SK-N-SH treated with all-trans-retinoic acid at 6 μM for 48 hours (cell line): Measurements from ENCODE around the gene DSC3.

Experiments used
- ATAC-seq: fragments of 200-7000 bp; cut with Tn5 transposase; 3 replicates; pipeline ENCODE4 v1.9.1; 2020; ENCODE audit warnings: mild to moderate bottlenecking, moderate library complexity
- ARNTL ChIP-seq: fragments of 450-650 bp; formaldehyde crosslinking; IDR thresholded peaks from 2 replicates; pipeline ENCODE4 v1.5.0; 2020; ENCODE audit warnings: low read depth, mild to moderate bottlenecking, moderate library complexity, borderline replicate concordance
- BACH2 ChIP-seq: fragments of 250-450 bp; sonication (Bioruptor Pico); IDR thresholded peaks from 2 replicates; pipeline ENCODE4 v1.9.0; 2021; ENCODE audit warnings: mild to moderate bottlenecking, borderline replicate concordance
- CSDC2 ChIP-seq: fragments of 250-450 bp; sonication (Bioruptor Pico); IDR thresholded peaks from 2 replicates; pipeline ENCODE4 v1.5.0; 2020; ENCODE audit warnings: mild to moderate bottlenecking, moderate library complexity
- CSRNP3 ChIP-seq: fragments of 250-450 bp; sonication (Bioruptor Pico); IDR thresholded peaks from 2 replicates; pipeline ENCODE4 v1.5.1; 2021; ENCODE audit warnings: mild to moderate bottlenecking, moderate library complexity
- ESRRG ChIP-seq: fragments of 250-450 bp; sonication (Bioruptor Pico); IDR thresholded peaks from 2 replicates; pipeline ENCODE4 v1.6.1; 2021; ENCODE audit warnings: mild to moderate bottlenecking
- GLIS3 ChIP-seq: fragments of 250-450 bp; sonication (Bioruptor Pico); IDR thresholded peaks from 2 replicates; pipeline ENCODE4 v1.5.0; 2020; ENCODE audit warnings: mild to moderate bottlenecking, moderate library complexity
- ISL1 ChIP-seq: fragments of 250-450 bp; sonication (Bioruptor Pico); IDR thresholded peaks from 2 replicates; pipeline ENCODE4 v2.1.2; 2022; ENCODE audit warnings: mild to moderate bottlenecking, moderate library complexity
- OSR1 ChIP-seq: fragments of 250-450 bp; sonication (Bioruptor Pico); IDR thresholded peaks from 2 replicates; pipeline ENCODE4 v1.8.0; 2022; ENCODE audit warnings: moderate library complexity, mild to moderate bottlenecking, inconsistent platforms
- POU6F1 ChIP-seq: fragments of 250-450 bp; sonication (Bioruptor Pico); IDR thresholded peaks from 2 replicates; pipeline ENCODE4 v1.8.0; 2021; ENCODE audit warnings: low read depth, mild to moderate bottlenecking, moderate library complexity, borderline replicate concordance
- PPARA ChIP-seq: fragments of 250-450 bp; sonication (Bioruptor Pico); IDR thresholded peaks from 2 replicates; pipeline ENCODE4 v1.5.0; 2020; ENCODE audit warnings: mild to moderate bottlenecking, borderline replicate concordance
- RARB ChIP-seq: fragments of 250-450 bp; sonication (Bioruptor Pico); IDR thresholded peaks from 2 replicates; pipeline ENCODE4 v1.8.0; 2021; ENCODE audit warnings: mild to moderate bottlenecking, moderate library complexity
- SNAI2 ChIP-seq: fragments of 250-450 bp; sonication (Bioruptor Pico); IDR thresholded peaks from 2 replicates; pipeline ENCODE4 v1.5.0; 2020; ENCODE audit warnings: mild to moderate bottlenecking, moderate library complexity
- TCF4 ChIP-seq: fragments of 250-450 bp; sonication (Bioruptor Pico); IDR thresholded peaks from 2 replicates; pipeline ENCODE4 v1.8.0; 2021; ENCODE audit warnings: mild to moderate bottlenecking, moderate library complexity, borderline replicate concordance
- TOX ChIP-seq: fragments of 250-450 bp; sonication (Bioruptor Pico); IDR thresholded peaks from 2 replicates; pipeline ENCODE4 v1.8.0; 2021; ENCODE audit warnings: mild to moderate bottlenecking, moderate library complexity, borderline replicate concordance
- TSHZ2 ChIP-seq: fragments of 250-450 bp; sonication (Bioruptor Pico); IDR thresholded peaks from 2 replicates; pipeline ENCODE4 v1.5.0; 2020; ENCODE audit warnings: mild to moderate bottlenecking, moderate library complexity
- ZC3H10 ChIP-seq: fragments of 250-450 bp; sonication (Bioruptor Pico); IDR thresholded peaks from 2 replicates; pipeline ENCODE4 v1.5.1; 2021; ENCODE audit warnings: mild to moderate bottlenecking, moderate library complexity
- ZFP3 ChIP-seq: fragments of 250-450 bp; sonication (Bioruptor Pico); IDR thresholded peaks from 2 replicates; pipeline ENCODE4 v1.5.0; 2020; ENCODE audit warnings: mild to moderate bottlenecking, moderate library complexity
- ZNF8 ChIP-seq: fragments of 450-650 bp; formaldehyde crosslinking; IDR thresholded peaks from 2 replicates; pipeline ENCODE4 v1.5.0; 2020; ENCODE audit warnings: mild to moderate bottlenecking, moderate library complexity
- TF ChIP-seq, protein P1 (sequence below): fragments of 250-450 bp; sonication (Bioruptor Pico); IDR thresholded peaks from 2 replicates; pipeline ENCODE4 v1.8.0; 2020; ENCODE audit warnings: mild to moderate bottlenecking, moderate library complexity, borderline replicate concordance
- TF ChIP-seq, protein P2 (sequence below): fragments of 250-450 bp; sonication (Bioruptor Pico); IDR thresholded peaks from 2 replicates; pipeline ENCODE4 v1.5.1; 2020; ENCODE audit warnings: low read depth, mild to moderate bottlenecking, moderate library complexity

DSC3 gene

DNA sequence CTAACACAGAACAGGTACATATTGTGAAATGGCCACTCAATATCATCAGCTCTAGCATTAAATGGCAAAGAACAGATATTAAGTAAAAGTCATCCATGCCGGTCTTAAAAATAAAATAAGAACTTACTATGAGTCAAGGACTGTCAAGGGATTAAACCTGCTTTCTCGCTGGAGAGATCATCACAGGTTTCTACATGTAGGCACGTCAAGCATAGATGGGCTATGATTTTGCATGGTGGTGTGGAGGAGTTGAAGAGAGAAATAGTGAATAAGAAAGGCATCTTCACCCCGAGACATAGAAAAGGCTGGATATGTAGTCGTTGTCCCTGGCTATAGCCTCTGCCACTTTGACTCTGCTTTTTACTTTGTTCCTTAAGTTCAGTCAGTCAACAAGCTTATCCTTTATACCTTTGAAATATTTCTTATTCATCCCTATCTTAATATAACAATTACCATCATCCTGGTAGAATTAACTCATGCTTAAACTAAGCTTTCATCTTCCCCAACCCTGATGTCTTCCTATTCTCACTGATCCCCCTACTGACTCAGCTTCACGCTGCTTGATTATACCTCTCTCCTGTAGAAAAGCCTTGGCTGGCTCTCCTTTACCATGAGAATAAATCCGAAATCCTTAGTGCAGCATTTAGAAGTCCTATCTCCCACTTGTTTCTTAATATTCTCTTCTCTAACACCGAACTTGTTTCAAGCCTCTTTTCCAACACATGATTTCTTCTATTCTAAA is 42.5 kb downstream of the DSC3 start:
- TF ChIP-seq PPARA (CRISPR knock-in tag) (no peak), TSHZ2 (no peak), SNAI2 (no peak), GLIS3 (CRISPR knock-in tag) (no peak), TOX (no peak)
- TF ChIP-seq, protein P1, sequence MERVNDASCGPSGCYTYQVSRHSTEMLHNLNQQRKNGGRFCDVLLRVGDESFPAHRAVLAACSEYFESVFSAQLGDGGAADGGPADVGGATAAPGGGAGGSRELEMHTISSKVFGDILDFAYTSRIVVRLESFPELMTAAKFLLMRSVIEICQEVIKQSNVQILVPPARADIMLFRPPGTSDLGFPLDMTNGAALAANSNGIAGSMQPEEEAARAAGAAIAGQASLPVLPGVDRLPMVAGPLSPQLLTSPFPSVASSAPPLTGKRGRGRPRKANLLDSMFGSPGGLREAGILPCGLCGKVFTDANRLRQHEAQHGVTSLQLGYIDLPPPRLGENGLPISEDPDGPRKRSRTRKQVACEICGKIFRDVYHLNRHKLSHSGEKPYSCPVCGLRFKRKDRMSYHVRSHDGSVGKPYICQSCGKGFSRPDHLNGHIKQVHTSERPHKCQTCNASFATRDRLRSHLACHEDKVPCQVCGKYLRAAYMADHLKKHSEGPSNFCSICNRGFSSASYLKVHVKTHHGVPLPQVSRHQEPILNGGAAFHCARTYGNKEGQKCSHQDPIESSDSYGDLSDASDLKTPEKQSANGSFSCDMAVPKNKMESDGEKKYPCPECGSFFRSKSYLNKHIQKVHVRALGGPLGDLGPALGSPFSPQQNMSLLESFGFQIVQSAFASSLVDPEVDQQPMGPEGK (CRISPR knock-in tag) = no peak
- ATAC-seq = no peak

GRCh38 chr18:30999186-30999585 is 43.4 kb downstream of the DSC3 start:
- TF ChIP-seq CSDC2 (CRISPR knock-in tag) (no peak), ZNF8 (CRISPR knock-in tag) (no peak), ZFP3 (CRISPR knock-in tag) (no peak), TSHZ2 (no peak), BACH2 (CRISPR knock-in tag) (no peak), GLIS3 (CRISPR knock-in tag) (no peak), OSR1 (CRISPR knock-in tag) (no peak), ZC3H10 (CRISPR knock-in tag) (no peak), POU6F1 (CRISPR knock-in tag) (no peak), TCF4 (CRISPR knock-in tag) (no peak)
- TF ChIP-seq, protein P2, sequence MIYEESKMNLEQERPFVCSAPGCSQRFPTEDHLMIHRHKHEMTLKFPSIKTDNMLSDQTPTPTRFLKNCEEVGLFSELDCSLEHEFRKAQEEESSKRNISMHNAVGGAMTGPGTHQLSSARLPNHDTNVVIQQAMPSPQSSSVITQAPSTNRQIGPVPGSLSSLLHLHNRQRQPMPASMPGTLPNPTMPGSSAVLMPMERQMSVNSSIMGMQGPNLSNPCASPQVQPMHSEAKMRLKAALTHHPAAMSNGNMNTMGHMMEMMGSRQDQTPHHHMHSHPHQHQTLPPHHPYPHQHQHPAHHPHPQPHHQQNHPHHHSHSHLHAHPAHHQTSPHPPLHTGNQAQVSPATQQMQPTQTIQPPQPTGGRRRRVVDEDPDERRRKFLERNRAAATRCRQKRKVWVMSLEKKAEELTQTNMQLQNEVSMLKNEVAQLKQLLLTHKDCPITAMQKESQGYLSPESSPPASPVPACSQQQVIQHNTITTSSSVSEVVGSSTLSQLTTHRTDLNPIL = no peak
- no peak for ATAC-seq

- no peak for ATAC-seq
- TF ChIP-seq PPARA (CRISPR knock-in tag) (no peak), TCF4 (CRISPR knock-in tag) (no peak), CSDC2 (CRISPR knock-in tag) (no peak), ARNTL (CRISPR knock-in tag) (no peak), GLIS3 (CRISPR knock-in tag) (no peak), POU6F1 (CRISPR knock-in tag) (no peak), CSRNP3 (CRISPR knock-in tag) (no peak), ESRRG (no peak), TOX (no peak), ISL1 (CRISPR knock-in tag) (no peak), ZC3H10 (CRISPR knock-in tag) (no peak), TSHZ2 (no peak), RARB (CRISPR knock-in tag) (no peak)
These were observed 45.3 kb downstream of the DSC3 start for GRCh38 chr18:30997223-30997622.
